Stimulated activated CD4-positive, alpha-beta T cell treated with anti-CD3 and anti-CD28 coated beads, Interleukin-4, amount 100 ng/mL, for 24 hours (primary cell): Measurements from ENCODE around the gene BEAN1.

Source experiments
- DNase-seq: peaks from one replicate; pipeline ENCODE4 v3.0.0-alpha.2; 2020

BEAN1 gene

DNA sequence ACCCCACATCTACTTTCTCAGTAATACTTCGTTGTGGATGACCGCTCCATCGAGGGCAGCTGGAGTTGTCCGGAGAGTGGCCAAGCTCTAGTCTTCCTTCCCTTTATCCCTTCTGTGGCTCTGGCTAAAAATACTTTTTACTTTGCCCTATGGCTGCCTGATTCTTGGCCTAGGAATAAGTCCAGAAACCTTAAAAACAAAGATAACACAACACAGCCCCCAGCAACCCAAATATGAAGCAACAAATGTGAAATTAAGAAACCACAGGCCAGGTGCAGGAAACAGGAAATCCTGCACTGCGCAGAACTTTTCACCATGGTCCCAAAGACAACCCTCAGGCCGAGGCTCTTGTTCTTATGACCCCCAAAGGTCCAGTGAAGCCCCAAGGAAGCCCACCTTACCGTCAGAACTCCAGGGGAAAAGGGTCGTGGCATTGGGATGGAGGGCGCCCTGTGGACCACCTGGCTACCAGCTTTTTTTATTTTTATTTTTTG, 96.8 kb downstream of the BEAN1 start:
- DNase-seq: no peak

GRCh38 chr16:66524601-66525164, 97.6 kb downstream of the BEAN1 start:
- DNase-seq: no peak

GRCh38 chr16:66525396-66526180, 98.5 kb downstream of the BEAN1 start:
- no peak for DNase-seq

DNA sequence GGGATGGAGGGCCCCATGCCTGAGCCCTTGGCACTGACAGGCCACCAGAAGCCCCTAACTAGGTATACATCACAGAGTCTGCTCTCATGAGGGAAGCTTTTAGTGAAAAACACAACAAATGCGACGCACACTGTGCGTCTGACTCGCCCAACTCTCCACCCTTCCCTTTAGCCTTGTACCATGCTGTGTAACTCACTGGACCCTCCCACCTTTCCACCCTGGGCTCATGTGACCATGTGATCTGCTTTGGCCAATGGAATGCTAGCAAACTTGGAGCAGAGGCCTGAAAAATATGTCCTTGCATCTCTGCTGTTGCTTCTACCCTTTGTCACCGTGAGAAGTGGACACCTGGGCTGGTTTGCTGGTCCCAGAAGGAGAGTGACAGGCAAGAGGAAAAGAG, 101.2 kb downstream of the BEAN1 start:
- no peak for DNase-seq

DNA sequence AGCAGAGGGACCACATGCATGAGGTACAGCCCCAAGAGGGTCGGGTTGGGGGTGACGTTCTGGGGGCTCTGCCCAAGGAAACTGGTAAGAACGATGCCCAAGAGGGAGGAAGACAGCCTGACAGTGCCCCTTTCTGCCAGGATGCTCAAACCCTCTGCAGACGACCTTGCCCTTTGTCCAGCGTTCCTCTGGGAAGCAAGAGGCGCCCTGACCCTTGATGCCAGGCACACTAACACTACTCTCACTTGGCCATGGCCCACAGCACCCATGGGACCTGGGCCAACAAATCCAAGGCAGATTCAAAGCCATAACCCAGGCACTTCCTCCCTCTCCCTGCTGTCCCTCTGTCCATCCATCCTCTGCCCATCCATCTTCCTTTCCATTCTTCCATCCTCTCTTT, 102.4 kb downstream of the BEAN1 start:
- no peak for DNase-seq
